ENCODE results near the gene ABT1.
A peak's percentile ranks its signal among the peaks of the same experiment; 100 is the strongest.

The ABT1 gene

DNA sequence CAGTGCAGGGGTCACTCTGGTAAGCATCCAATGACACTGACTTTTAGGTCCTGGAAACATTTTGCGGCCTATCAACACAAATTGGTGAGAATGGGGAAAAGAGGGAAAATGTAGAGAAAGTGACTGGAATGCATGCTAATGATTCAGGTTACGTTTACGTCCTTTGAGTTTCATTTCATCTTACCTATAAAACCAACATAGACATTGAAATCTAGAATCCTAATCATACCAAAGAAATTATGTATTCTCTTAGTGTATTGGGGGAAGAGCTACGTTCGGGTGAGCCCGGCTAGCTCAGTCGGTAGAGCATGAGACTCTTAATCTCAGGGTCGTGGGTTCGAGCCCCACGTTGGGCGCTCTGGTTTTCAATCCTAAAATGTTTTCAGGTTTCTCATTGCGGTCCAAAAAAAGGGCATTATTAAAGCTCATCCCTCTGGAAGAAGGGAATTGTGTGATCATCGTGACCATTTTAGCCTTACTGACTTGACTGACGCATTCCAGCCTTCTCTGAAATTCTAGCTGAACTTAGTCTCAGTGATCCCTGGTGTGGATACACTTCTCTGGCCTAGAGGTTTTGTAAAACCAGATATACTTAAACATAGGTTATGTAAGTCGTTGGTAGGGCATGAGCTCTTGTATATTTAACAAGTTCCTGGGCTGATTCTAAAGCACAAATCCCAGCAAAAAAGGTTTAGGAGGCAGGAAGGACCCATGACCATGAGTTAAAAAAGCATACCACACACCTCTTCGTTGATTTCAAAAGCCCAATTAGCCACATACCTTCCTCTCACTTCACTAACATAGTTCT is 40.3 kb upstream of the ABT1 start:
- Histone ChIP-seq H3K4me3 (ENCODE audit: low read depth in 1 of 2, low read length in 2 of 2) (no peak overlapping the region), H3K36me3 (ENCODE audit: control insufficient read depth in 1 of 2, insufficient read depth in 2 of 2, low read length in 2 of 2) (no peaks in the 10 kb centered on the region), H3K9me3 (ENCODE audit: control insufficient read depth in 1 of 2, low read length in 2 of 2) (no peaks in the 10 kb centered on the region), H3K27ac (ENCODE audit: low read length) (no peak overlapping the region), H3K4me1 (ENCODE audit: control insufficient read depth in 1 of 2, insufficient read depth in 2 of 2, low read length in 2 of 2) (no peaks in the 10 kb centered on the region), H3K27me3 (ENCODE audit: low read depth, low read length) (no peaks in the 10 kb centered on the region)

DNA sequence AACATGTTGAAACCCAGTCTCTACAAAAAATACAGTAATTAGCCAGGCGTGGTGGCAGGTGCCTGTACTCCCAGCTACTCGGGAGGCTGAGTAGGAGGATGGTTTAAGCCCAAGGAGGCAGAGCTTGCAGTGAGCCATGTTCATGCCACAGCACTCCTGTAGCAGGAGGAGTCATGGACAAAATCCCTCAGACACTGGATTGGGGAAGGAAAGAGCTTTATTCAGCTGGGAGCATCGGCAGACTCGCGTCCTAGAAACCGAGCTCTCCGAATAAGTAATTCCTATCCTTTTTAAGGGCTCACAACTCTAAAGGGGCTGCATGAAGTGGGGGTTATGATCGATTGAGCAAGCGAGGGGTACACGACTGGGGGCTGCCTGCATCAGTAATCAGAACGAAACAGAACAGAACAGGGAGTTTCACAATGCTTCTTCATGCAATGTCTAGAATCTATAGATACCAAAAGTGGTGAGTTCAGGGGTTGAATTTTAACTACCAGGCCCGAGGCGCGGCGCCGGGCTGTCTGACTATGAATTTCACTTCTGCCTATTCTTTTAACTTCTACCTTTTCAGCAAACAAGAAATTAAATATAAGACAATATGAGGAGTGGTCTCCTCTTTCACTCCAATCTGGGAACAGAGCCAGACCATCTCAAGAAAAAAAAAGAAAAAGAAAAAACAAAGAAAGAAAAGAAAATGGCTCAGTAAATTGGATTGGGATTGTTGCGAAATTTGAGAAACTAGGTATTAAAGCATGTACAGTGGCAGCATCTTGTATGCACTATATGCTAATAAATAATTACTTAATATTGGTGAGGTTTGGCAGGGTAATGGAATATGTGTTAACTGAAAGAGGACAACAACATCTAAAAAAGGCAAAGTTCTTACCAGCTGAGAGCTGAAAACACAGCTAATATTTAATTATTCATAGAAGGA is 35.0 kb upstream of the ABT1 start:
- H3K27ac ChIP-seq (ENCODE audit: low read length), result no peak overlapping the region

DNA sequence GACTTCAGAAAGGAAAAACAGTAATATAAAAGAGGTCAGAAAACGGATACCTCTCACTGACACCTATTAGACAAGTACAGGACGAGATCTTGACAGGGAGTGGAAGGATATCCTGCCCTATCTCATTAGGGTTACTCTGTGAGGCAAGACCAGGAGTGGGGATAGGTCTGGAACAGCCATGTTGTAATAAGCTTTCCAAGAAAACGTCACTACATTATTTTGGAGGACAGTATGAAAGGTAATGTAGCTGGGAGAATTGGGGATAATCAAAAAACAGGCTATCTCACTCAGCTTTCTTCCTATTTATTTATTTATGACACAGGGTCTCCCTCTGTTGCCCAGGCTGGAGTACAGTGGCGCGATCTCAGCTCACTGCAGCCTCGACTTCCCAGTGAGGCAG is 33.3 kb upstream of the ABT1 start:
- no peak overlapping the region for H3K4me3 ChIP-seq (ENCODE audit: low read depth in 1 of 2, low read length in 2 of 2)
- H3K9me3 ChIP-seq (ENCODE audit: control insufficient read depth in 1 of 2, low read length in 2 of 2), result no peaks in the 10 kb centered on the region
- no peaks in the 10 kb centered on the region for H3K4me1 ChIP-seq (ENCODE audit: control insufficient read depth in 1 of 2, insufficient read depth in 2 of 2, low read length in 2 of 2)
- H3K36me3 ChIP-seq (ENCODE audit: control insufficient read depth in 1 of 2, insufficient read depth in 2 of 2, low read length in 2 of 2), result no peaks in the 10 kb centered on the region
- H3K27ac ChIP-seq (ENCODE audit: low read length), result no peak overlapping the region
- H3K27me3 ChIP-seq (ENCODE audit: low read depth, low read length), result no peaks in the 10 kb centered on the region

More for the DNA sequence above, 35.0 kb upstream of the ABT1 start:
- no peaks in the 10 kb centered on the region for H3K4me1 ChIP-seq (ENCODE audit: control insufficient read depth in 1 of 2, insufficient read depth in 2 of 2, low read length in 2 of 2)
- no peaks in the 10 kb centered on the region for H3K9me3 ChIP-seq (ENCODE audit: control insufficient read depth in 1 of 2, low read length in 2 of 2)
- no peaks in the 10 kb centered on the region for H3K36me3 ChIP-seq (ENCODE audit: control insufficient read depth in 1 of 2, insufficient read depth in 2 of 2, low read length in 2 of 2)
- no peaks in the 10 kb centered on the region for H3K27me3 ChIP-seq (ENCODE audit: low read depth, low read length)
- no peak overlapping the region for H3K4me3 ChIP-seq (ENCODE audit: low read depth in 1 of 2, low read length in 2 of 2)

DNA sequence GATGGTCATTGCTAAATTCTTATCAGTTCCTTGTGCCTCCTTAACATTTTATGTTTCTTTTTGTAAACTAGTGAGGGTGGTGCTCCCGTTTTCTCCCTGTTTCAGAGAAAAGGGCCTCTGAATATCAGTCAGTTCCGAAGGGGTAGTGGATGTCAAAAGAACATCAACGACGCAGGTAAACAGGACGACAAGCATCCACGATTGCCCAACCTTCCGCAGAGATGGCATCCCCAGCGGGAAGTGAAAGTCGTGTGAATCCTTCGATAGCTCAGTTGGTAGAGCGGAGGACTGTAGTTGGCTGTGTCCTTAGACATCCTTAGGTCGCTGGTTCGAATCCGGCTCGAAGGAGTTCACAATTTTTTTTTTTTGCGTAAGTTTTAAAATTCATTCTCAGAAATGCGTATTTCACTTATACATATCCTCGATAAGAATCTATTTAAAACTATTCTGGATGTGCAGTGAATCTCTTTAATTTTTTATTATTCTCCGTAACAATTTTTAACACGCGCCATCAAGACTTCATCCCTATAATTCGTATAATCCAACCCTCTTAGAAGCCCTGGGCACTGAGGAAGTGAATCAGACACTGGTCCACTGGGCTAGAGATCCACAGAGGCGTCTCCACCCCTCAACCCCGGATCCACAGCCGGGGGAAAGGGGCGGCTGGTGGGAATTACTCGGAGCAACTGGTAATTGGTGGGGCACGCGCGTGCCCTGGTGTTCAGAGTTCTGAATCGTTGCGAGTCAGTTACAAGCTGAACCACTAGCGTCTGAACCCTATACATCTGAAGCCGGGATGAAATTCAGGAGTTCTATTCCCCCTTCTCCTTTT is 27.9 kb upstream of the ABT1 start:
- Histone ChIP-seq H3K27me3 (ENCODE audit: low read depth, low read length) (no peaks in the 10 kb centered on the region), H3K9me3 (ENCODE audit: control insufficient read depth in 1 of 2, low read length in 2 of 2) (no peaks in the 10 kb centered on the region), H3K4me1 (ENCODE audit: control insufficient read depth in 1 of 2, insufficient read depth in 2 of 2, low read length in 2 of 2) (no peaks in the 10 kb centered on the region), H3K36me3 (ENCODE audit: control insufficient read depth in 1 of 2, insufficient read depth in 2 of 2, low read length in 2 of 2) (no peaks in the 10 kb centered on the region), H3K4me3 (ENCODE audit: low read depth in 1 of 2, low read length in 2 of 2) (peak overlapping the region; percentile 72 to 98), H3K27ac (ENCODE audit: low read length) (peak overlapping the region; percentile 69)

DNA sequence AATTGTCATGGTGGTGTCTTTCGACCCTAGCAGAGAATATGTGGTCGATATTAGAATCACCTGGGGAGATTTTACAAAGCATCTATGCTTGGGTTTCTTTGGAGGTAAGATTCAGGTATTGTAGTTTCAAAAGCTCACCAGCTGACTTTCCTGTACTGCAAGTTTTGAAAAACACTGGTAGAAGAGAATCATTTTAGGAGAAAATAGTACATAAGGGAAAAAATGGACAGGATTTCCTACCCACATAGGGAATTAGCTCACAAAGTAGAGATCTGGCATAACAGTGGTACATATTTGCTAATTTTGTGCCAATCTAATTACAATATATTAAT is 27.4 kb upstream of the ABT1 start:
- Histone ChIP-seq H3K4me3 (ENCODE audit: low read depth in 1 of 2, low read length in 2 of 2) (peak overlapping the region; percentile 72 to 98), H3K36me3 (ENCODE audit: control insufficient read depth in 1 of 2, insufficient read depth in 2 of 2, low read length in 2 of 2) (no peaks in the 10 kb centered on the region), H3K9me3 (ENCODE audit: control insufficient read depth in 1 of 2, low read length in 2 of 2) (no peaks in the 10 kb centered on the region), H3K4me1 (ENCODE audit: control insufficient read depth in 1 of 2, insufficient read depth in 2 of 2, low read length in 2 of 2) (no peaks in the 10 kb centered on the region), H3K27me3 (ENCODE audit: low read depth, low read length) (no peaks in the 10 kb centered on the region), H3K27ac (ENCODE audit: low read length) (no peak overlapping the region)

DNA sequence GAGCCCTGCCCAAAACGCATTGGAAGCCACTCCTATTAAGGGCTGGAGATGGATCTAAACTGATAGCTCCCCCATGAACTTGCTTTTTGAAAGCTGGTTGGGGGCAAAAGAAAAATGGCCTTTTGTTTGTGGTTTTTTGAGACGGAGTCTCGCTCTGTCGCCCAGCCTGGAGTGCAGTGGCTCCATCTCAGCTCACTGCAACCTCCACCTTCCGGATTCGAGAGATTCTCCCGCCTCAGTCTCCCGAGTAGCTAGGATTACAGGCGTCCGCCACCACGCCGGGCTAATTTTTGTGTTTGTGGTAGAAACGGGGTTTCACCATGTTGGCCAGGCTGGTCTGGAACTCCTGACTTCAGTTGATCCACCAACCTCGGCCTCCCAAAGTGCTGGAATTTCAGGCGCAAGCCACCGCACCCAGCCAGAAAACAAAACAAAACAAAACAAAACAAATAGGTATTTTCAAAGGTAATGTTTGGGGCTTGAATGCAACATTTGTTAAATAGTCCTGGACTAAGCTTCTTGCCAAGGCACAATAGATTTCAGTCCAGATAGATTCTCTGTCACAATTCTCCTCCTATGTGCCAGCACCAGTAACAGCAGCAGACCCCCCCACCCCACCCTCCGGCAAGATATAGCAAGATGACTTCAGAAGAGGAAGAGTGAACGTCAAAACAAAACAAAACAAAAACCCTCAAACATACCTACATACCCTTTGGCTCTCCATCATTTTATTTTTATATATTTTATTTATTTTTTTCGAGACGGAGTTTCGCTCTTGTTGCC is 26.5 kb upstream of the ABT1 start:
- Histone ChIP-seq H3K4me3 (ENCODE audit: low read depth in 1 of 2, low read length in 2 of 2) (no peak overlapping the region), H3K36me3 (ENCODE audit: control insufficient read depth in 1 of 2, insufficient read depth in 2 of 2, low read length in 2 of 2) (no peaks in the 10 kb centered on the region), H3K4me1 (ENCODE audit: control insufficient read depth in 1 of 2, insufficient read depth in 2 of 2, low read length in 2 of 2) (no peaks in the 10 kb centered on the region), H3K27ac (ENCODE audit: low read length) (no peak overlapping the region), H3K27me3 (ENCODE audit: low read depth, low read length) (no peaks in the 10 kb centered on the region), H3K9me3 (ENCODE audit: control insufficient read depth in 1 of 2, low read length in 2 of 2) (no peaks in the 10 kb centered on the region)

DNA sequence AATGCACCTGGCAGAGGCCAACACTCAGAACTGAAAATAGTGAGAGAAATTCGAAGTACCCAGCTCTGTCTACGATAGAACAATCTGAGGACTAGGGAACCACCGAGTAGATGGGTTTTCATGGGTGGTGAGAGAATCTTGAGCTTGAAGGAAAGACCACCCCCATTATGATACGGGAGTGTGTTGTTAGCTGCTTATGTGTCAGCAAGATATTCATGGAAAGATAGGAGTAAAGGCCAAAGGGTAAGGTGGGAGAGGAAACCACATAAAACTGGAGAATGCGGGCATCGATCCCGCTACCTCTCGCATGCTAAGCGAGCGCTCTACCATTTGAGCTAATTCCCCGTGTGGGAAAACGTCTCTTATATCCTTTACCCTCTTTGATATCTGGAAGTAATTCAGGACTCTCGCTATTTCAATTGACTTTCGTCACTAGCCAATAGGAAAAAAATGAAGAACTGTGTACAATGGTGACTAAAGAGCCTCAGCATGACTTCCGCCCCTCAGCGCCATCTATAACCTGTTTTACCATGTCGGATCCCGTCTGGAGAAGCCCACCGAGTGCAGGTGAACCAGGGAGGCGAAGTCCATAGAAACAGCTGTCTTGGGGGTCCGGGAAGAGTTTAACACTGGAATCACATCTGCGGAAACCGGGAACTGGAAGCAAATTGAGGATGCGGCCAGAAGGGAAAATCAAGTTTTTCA is 25.0 kb upstream of the ABT1 start:
- no peaks in the 10 kb centered on the region for H3K36me3 ChIP-seq (ENCODE audit: control insufficient read depth in 1 of 2, insufficient read depth in 2 of 2, low read length in 2 of 2)

DNA sequence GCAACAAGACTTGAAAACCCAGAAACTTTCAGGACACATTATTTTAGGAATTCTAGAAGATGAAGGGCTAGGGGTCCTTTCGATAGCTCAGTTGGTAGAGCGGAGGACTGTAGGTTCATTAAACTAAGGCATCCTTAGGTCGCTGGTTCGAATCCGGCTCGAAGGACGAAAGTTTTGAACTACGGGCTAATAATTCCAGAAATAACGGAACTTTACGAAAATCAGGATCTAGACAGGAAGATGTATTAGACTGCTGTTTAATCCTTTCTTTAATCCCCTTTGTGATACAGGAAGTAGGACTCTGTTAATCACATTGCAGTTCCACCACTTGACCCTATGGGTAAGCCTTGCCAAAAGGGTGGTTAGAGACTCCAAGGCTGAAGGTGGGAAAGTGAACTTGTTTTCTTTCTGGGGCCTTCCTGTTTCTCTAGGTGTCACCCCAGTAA is 21.2 kb upstream of the ABT1 start:
- H3K4me3 ChIP-seq (ENCODE audit: low read depth in 1 of 2, low read length in 2 of 2), result no peak overlapping the region
- no peaks in the 10 kb centered on the region for H3K4me1 ChIP-seq (ENCODE audit: control insufficient read depth in 1 of 2, insufficient read depth in 2 of 2, low read length in 2 of 2)
- H3K36me3 ChIP-seq (ENCODE audit: control insufficient read depth in 1 of 2, insufficient read depth in 2 of 2, low read length in 2 of 2), result no peaks in the 10 kb centered on the region
- no peak overlapping the region for H3K27ac ChIP-seq (ENCODE audit: low read length)
- peaks cover 10 to 11% of the 10 kb centered on the region in 2 donors for H3K9me3 ChIP-seq (ENCODE audit: control insufficient read depth in 1 of 2, low read length in 2 of 2)
- H3K27me3 ChIP-seq (ENCODE audit: low read depth, low read length), result peaks cover 3% of the 10 kb centered on the region

More for the DNA sequence above, 25.0 kb upstream of the ABT1 start:
- Histone ChIP-seq H3K27ac (ENCODE audit: low read length) (peak overlapping the region; percentile 21), H3K9me3 (ENCODE audit: control insufficient read depth in 1 of 2, low read length in 2 of 2) (no peaks in the 10 kb centered on the region), H3K27me3 (ENCODE audit: low read depth, low read length) (no peaks in the 10 kb centered on the region), H3K4me3 (ENCODE audit: low read depth in 1 of 2, low read length in 2 of 2) (peak overlapping the region; percentile 38 to 58), H3K4me1 (ENCODE audit: control insufficient read depth in 1 of 2, insufficient read depth in 2 of 2, low read length in 2 of 2) (no peaks in the 10 kb centered on the region)

DNA sequence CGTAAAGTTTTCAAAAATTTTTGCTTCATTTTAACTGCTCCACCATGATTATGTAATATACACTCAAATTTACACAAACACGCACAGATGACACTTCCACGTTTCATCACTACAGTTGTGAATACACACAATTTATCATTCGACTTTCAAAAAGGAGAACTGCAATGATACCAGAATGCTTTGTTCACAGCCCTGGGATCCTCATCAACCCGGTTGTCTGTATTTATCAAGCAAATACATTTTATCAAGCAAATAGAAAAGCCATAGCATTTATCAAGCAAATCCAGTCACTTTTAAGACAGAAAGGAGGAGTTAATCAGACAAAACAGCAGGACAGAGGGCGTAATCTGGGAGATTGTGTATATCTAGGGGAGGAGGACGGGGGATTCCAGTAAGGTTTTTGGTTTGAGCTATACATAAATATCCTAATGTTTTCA is 20.3 kb upstream of the ABT1 start:
- peaks cover 10 to 11% of the 10 kb centered on the region in 2 donors for H3K9me3 ChIP-seq (ENCODE audit: control insufficient read depth in 1 of 2, low read length in 2 of 2)
- peaks cover 3% of the 10 kb centered on the region for H3K27me3 ChIP-seq (ENCODE audit: low read depth, low read length)
- no peak overlapping the region for H3K27ac ChIP-seq (ENCODE audit: low read length)
- no peaks in the 10 kb centered on the region for H3K36me3 ChIP-seq (ENCODE audit: control insufficient read depth in 1 of 2, insufficient read depth in 2 of 2, low read length in 2 of 2)
- peak overlapping the region in 1 of 2 donors; percentile 23 for H3K4me3 ChIP-seq (ENCODE audit: low read depth in 1 of 2, low read length in 2 of 2)
- no peaks in the 10 kb centered on the region for H3K4me1 ChIP-seq (ENCODE audit: control insufficient read depth in 1 of 2, insufficient read depth in 2 of 2, low read length in 2 of 2)

All from muscle layer of duodenum (tissue), 2 donors.